Prostate gland (tissue), 2 donors: ENCODE data around the gene ACCSL.
A peak's percentile ranks its signal among the peaks of the same experiment; 100 is the strongest.

Experiments
- POLR2A ChIP-seq: fragments of 450-650 bp; IDR thresholded peaks from one replicate; pipeline ENCODE4 v1.6.1; 2016; ENCODE audit warnings: antibody characterized with exemption, mild to moderate bottlenecking
- TF ChIP-seq, protein P1 (sequence below), 4 experiments: fragments of 200-600 bp in 2 of 4; fragments of 450-650 bp in 2 of 4; sonication (generic) in 2 of 4; IDR thresholded peaks; 1 replicate in 3 of 4; 2 replicates in 1 of 4; pipeline ENCODE4 v1.5.1; 2016 to 2019; ENCODE audit warnings: antibody characterized with exemption in 4 of 4, mild to moderate bottlenecking in 2 of 4, moderate library complexity in 2 of 4

DNA sequence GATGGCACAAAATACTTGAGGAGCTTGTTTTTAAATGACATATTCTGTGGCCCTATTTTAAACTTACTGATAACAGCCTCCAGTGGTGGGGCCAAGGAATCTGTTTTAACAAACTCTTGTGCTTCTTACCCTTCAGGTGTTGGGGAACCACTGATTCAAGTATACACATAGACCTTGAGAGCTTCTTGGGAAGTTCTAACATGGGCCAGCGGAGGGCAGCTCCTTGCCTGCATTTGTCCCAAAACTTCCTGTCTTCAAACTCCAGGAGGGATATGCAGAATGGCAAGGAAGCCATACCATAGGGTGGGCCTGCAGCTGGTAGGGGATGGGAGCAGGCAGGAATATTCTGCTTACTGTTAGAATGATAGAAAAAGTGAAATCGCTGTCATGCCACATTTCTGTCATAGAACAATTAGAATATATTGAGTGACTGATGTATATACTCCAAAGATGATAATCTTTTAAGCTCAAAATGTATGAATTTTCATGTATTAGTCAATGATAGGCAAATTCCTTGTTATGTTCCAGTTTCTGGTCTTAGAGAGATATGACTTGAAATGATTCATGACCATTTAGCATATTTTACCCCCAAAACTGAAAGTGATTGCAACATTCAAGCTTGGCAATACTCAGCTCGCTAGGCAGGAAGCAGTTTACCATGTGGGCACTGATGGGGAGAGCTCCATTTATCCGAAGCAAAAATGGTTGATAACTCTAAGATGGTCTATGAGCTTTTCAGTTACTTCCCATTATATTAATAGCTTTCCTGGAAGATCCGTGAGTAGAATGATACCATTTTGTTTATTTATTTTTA is 56.9 kb downstream of the ACCSL start:
- TF ChIP-seq, protein P1, sequence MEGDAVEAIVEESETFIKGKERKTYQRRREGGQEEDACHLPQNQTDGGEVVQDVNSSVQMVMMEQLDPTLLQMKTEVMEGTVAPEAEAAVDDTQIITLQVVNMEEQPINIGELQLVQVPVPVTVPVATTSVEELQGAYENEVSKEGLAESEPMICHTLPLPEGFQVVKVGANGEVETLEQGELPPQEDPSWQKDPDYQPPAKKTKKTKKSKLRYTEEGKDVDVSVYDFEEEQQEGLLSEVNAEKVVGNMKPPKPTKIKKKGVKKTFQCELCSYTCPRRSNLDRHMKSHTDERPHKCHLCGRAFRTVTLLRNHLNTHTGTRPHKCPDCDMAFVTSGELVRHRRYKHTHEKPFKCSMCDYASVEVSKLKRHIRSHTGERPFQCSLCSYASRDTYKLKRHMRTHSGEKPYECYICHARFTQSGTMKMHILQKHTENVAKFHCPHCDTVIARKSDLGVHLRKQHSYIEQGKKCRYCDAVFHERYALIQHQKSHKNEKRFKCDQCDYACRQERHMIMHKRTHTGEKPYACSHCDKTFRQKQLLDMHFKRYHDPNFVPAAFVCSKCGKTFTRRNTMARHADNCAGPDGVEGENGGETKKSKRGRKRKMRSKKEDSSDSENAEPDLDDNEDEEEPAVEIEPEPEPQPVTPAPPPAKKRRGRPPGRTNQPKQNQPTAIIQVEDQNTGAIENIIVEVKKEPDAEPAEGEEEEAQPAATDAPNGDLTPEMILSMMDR (IDR thresholded peaks at IDR 0.05): peak in 1 of 4 experiments; percentile 5
- no peak for TF ChIP-seq POLR2A
